Mammary epithelial cell (primary cell): Measurements from ENCODE around the gene PRUNE2.

Source experiments
- EZH2 ChIP-seq: IDR thresholded peaks from 2 replicates; pipeline ENCODE4 v1.6.1; 2012; ENCODE audit warnings: low read length, inconsistent platforms, borderline replicate concordance
- TF ChIP-seq, protein P1 (sequence below), 2 donors: IDR thresholded peaks in 1 of 2; conservative IDR thresholded peaks in 1 of 2; 2 replicates each; pipeline ENCODE4 v1.5.1; 2011 to 2012; ENCODE audit warnings: inconsistent platforms in 2 of 2, low read length in 2 of 2, mild to moderate bottlenecking in 2 of 2, control low read depth in 1 of 2, low read depth in 1 of 2; ENCODE audit not compliant: insufficient read depth in 1 of 2; ENCODE audit errors: extremely low read depth in 1 of 2

DNA sequence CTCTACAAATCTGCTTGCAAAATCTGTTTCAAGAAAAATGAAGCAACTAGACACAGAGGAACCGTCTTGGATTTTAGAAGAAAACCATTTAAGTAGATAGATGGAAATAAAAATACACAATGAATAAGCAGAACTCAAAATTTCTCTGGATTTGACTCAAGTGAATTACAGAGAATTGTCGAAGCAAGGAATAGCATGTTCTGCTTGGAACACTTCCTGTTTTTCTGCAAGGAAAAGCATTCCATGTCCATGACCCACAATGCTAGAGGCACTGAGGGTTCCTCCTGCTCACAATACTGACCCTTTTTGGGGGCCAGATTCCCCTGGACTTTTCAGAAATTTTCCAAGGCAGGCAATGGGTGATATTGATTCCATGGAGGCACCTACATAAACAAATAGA lies 29.8 kb downstream of the PRUNE2 start:
- TF ChIP-seq, protein P1, sequence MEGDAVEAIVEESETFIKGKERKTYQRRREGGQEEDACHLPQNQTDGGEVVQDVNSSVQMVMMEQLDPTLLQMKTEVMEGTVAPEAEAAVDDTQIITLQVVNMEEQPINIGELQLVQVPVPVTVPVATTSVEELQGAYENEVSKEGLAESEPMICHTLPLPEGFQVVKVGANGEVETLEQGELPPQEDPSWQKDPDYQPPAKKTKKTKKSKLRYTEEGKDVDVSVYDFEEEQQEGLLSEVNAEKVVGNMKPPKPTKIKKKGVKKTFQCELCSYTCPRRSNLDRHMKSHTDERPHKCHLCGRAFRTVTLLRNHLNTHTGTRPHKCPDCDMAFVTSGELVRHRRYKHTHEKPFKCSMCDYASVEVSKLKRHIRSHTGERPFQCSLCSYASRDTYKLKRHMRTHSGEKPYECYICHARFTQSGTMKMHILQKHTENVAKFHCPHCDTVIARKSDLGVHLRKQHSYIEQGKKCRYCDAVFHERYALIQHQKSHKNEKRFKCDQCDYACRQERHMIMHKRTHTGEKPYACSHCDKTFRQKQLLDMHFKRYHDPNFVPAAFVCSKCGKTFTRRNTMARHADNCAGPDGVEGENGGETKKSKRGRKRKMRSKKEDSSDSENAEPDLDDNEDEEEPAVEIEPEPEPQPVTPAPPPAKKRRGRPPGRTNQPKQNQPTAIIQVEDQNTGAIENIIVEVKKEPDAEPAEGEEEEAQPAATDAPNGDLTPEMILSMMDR (conservative IDR thresholded peaks at IDR 0.05 in 1 of 2, IDR thresholded peaks at IDR 0.05 in 1 of 2; ENCODE audit: extremely low read depth in 1 of 2, insufficient read depth in 1 of 2, low read depth in 1 of 2, low read length in 2 of 2), result no peak
- TF ChIP-seq EZH2, result no peak
